Mucosa of gallbladder (tissue), 1 donor: ENCODE results near the gene CAPZA1. TPM values are rescaled to one million over a fixed set of nuclear protein-coding genes. Genes with fewer than 3 reads are reported as not detected.
"Not testable (repeated sequence)": the region's sequence is repeated elsewhere in the genome, so short reads cannot be mapped to it uniquely, and the experiment has no call there.

Experiments used
- DNase-seq: peaks from one replicate; pipeline ENCODE4 v3.0.0-alpha.2; 2020; ENCODE audit warnings: low spot score
- total RNA-seq: library from RNA; stranded (reverse); gene quantifications from one replicate; pipeline ENCODE4 v1.2.1, GENCODE V29; 2021
- donor health status: DM: no; HTN: no; CAD: no.

The CAPZA1 gene
- total RNA-seq, 1 donor from 2014 or later, result 97.8 TPM

- no peak for DNase-seq
These were observed 7.3 kb downstream of the CAPZA1 start for GRCh38 chr1:112626887-112627286.

GRCh38 chr1:112628516-112628915 lies 8.9 kb downstream of the CAPZA1 start:
- no peak for DNase-seq

- DNase-seq, result no peak
These were observed 9.6 kb downstream of the CAPZA1 start for GRCh38 chr1:112629256-112629655.

GRCh38 chr1:112633628-112634027 lies 14.0 kb downstream of the CAPZA1 start:
- no peak for DNase-seq

- DNase-seq, result no peak
These were observed 14.7 kb downstream of the CAPZA1 start for GRCh38 chr1:112634367-112634766.

- no peak for DNase-seq
These were observed 16.4 kb downstream of the CAPZA1 start for GRCh38 chr1:112636056-112636455.

- DNase-seq, result no peak
These were observed 17.1 kb downstream of the CAPZA1 start for GRCh38 chr1:112636597-112637253.

- DNase-seq, result no peak
These were observed 17.9 kb downstream of the CAPZA1 start for GRCh38 chr1:112637254-112638109.

GRCh38 chr1:112638110-112638428 lies 18.4 kb downstream of the CAPZA1 start:
- no peak for DNase-seq

- not testable (repeated sequence) for DNase-seq
These were observed 20.8 kb downstream of the CAPZA1 start for GRCh38 chr1:112640437-112640836.

- DNase-seq, result no peak
These were observed 23.4 kb downstream of the CAPZA1 start for GRCh38 chr1:112643080-112643479.

- no peak for DNase-seq
These were observed 26.6 kb downstream of the CAPZA1 start for GRCh38 chr1:112646225-112646624.

GRCh38 chr1:112651205-112651604 lies 31.6 kb downstream of the CAPZA1 start:
- DNase-seq, result no peak

- DNase-seq, result no peak
These were observed 46.2 kb downstream of the CAPZA1 start for GRCh38 chr1:112665857-112666256.

GRCh38 chr1:112666946-112667345 lies 47.3 kb downstream of the CAPZA1 start:
- no peak for DNase-seq

- no peak for DNase-seq
These were observed 52.4 kb downstream of the CAPZA1 start for GRCh38 chr1:112672009-112672408.

GRCh38 chr1:112672842-112673241 lies 53.2 kb downstream of the CAPZA1 start:
- DNase-seq, result no peak

- DNase-seq, result no peak
These were observed 54.2 kb downstream of the CAPZA1 start for GRCh38 chr1:112673592-112674439.

- DNase-seq, result peak; percentile 64
These were observed 54.9 kb downstream of the CAPZA1 start, which contains the start of gene MOV10 for GRCh38 chr1:112674440-112674985. Gene MOV10, plus strand, starts transcription at chr1:112674659. Its CDS starts 254 bp downstream, at chr1:112674913.

- no peak for DNase-seq
These were observed 55.5 kb downstream of the CAPZA1 start for GRCh38 chr1:112674986-112675727.

- DNase-seq, result no peak
These were observed 56.2 kb downstream of the CAPZA1 start for GRCh38 chr1:112675728-112676381.
